Sigmoid colon (tissue), 7 donors: ENCODE data around the gene DES. TPM values are rescaled to one million over a fixed set of nuclear protein-coding genes. Genes with fewer than 3 reads are reported as not detected.

Experiments
- DNase-seq: peaks from one replicate; pipeline ENCODE4 v3.0.0-alpha.2; 2019
- H3K27ac ChIP-seq, 4 donors: fragments of 200-600 bp; sonication (generic); one replicate each; pipeline ENCODE4 v1.5.1; 2016 to 2019; ENCODE audit warnings: mild to moderate bottlenecking in 1 of 4
- H3K27me3 ChIP-seq, 3 donors: fragments of 200-600 bp; sonication (generic); one replicate each; pipeline ENCODE4 v1.5.1; 2019; ENCODE audit warnings: mild to moderate bottlenecking in 1 of 3
- H3K36me3 ChIP-seq, 4 donors: fragments of 200-600 bp; sonication (generic); one replicate each; pipeline ENCODE4 v1.5.1; 2016 to 2019
- H3K4me1 ChIP-seq, 4 donors: fragments of 200-600 bp; sonication (generic); one replicate each; pipeline ENCODE4 v1.5.1; 2017 to 2019
- H3K4me3 ChIP-seq, 4 donors: fragments of 200-600 bp; sonication (generic); one replicate each; pipeline ENCODE4 v1.5.1; 2017 to 2019; ENCODE audit warnings: mild to moderate bottlenecking in 2 of 4, moderate library complexity in 1 of 4
- H3K9me3 ChIP-seq, 4 donors: fragments of 200-600 bp in 3 of 4; sonication (generic) in 3 of 4; one replicate each; pipeline versions ENCODE4 v1.5.1 to v1.6.1; 2013 to 2019
- EP300 ChIP-seq, 4 donors: sonication (generic); formaldehyde crosslinking; IDR thresholded peaks; one replicate each; pipeline ENCODE4 v1.6.1; 2017; ENCODE audit warnings: antibody characterized with exemption in 4 of 4
- POLR2A ChIP-seq, 2 donors: fragments of 450-650 bp; IDR thresholded peaks; one replicate each; pipeline ENCODE4 v1.6.1; 2016; ENCODE audit warnings: antibody characterized with exemption in 2 of 2, mild to moderate bottlenecking in 2 of 2, moderate library complexity in 2 of 2
- POLR2AphosphoS5 ChIP-seq, 4 donors: sonication (generic); formaldehyde crosslinking; IDR thresholded peaks; one replicate each; pipeline ENCODE4 v1.6.1; 2017; ENCODE audit warnings: antibody characterized with exemption in 4 of 4
- WGBS, 2 donors: extraction: QIAGEN DNeasy Blood & Tissue Kit; methylation state at CpG; one replicate each; pipeline ENCODE4 v1.1.7; 2013; 5-methylcytosine and 5-hydroxymethylcytosine counted together
- intact Hi-C: fragments of 100-400 bp; cut with DNase I; formaldehyde crosslinking; loops from one replicate; pipeline ENCODE4 v1.15.1; 2023
- polyA plus RNA-seq, 3 donors: library from polyadenylated mRNA; stranded (reverse); fragments of 200-250 nt; gene quantifications; one replicate each; pipeline ENCODE4 v1.2.3, GENCODE V29; 2013
- total RNA-seq, 4 donors: library from RNA; depleted of rRNA; stranded (reverse); fragments of >200 nt; gene quantifications; one replicate each; pipeline ENCODE4 v1.1.0, GENCODE V29; 2016
- TF ChIP-seq, protein P1 (sequence below), 4 experiments: fragments of 450-650 bp in 3 of 4; fragments of 200-600 bp in 1 of 4; IDR thresholded peaks; one replicate each; pipeline ENCODE4 v1.5.1; 2016 to 2019; ENCODE audit warnings: antibody characterized with exemption in 4 of 4, mild to moderate bottlenecking in 3 of 4, moderate library complexity in 2 of 4
- donor health status: healthy with polysubstance abuse.
- donor health status: Bipolar disorder and iron deficiency.
- donor health status: healthy.

DES gene
- total and polyA plus RNA-seq, 7 donors, result 35.1 to 30,562 (median 7,366) TPM

DNA sequence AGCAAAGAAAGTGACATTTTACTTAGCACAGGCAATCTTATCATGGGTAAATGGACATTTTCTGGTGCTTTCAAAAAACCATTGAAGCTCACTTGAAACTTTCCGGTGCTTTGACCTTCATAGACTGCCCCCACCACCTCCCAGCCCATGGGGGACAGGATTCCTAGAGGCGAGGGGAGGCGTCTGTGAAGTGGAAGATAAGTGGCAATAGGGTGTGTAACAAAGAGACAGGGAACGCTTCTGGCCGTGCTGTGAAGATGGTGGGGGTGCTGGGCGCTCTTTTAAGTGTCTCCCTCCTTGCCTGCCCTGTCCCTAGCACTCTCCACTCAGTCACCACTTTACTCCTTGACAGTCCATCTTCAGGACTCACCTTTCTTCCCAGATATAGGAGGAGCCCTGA, 57.1 kb downstream of the DES start:
- Histone ChIP-seq H3K27me3 (no peaks in the 10 kb centered on the region), H3K27ac (peak overlapping the region; percentile 58 to 99 (median 99)), H3K4me3 (no peak overlapping the region), H3K36me3 (peaks cover 24 to 85% (median 42%) of the 10 kb centered on the region in 4 donors), H3K9me3 (no peaks in the 10 kb centered on the region), H3K4me1 (peaks cover 0 to 36% (median 24%) of the 10 kb centered on the region in 4 donors)
- intact Hi-C loops, result no loop called here
- 44 to 77% methylated on average over 6 of the region's 6 CpGs for WGBS, 2 donors
- TF ChIP-seq POLR2AphosphoS5 (IDR thresholded peaks at IDR 0.05) (no peak), EP300 (IDR thresholded peaks at IDR 0.05) (no peak), POLR2A (IDR thresholded peaks at IDR 0.05) (no peak)
- TF ChIP-seq, protein P1, sequence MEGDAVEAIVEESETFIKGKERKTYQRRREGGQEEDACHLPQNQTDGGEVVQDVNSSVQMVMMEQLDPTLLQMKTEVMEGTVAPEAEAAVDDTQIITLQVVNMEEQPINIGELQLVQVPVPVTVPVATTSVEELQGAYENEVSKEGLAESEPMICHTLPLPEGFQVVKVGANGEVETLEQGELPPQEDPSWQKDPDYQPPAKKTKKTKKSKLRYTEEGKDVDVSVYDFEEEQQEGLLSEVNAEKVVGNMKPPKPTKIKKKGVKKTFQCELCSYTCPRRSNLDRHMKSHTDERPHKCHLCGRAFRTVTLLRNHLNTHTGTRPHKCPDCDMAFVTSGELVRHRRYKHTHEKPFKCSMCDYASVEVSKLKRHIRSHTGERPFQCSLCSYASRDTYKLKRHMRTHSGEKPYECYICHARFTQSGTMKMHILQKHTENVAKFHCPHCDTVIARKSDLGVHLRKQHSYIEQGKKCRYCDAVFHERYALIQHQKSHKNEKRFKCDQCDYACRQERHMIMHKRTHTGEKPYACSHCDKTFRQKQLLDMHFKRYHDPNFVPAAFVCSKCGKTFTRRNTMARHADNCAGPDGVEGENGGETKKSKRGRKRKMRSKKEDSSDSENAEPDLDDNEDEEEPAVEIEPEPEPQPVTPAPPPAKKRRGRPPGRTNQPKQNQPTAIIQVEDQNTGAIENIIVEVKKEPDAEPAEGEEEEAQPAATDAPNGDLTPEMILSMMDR (IDR thresholded peaks at IDR 0.05), result no peak
- DNase-seq, result no peak

DNA sequence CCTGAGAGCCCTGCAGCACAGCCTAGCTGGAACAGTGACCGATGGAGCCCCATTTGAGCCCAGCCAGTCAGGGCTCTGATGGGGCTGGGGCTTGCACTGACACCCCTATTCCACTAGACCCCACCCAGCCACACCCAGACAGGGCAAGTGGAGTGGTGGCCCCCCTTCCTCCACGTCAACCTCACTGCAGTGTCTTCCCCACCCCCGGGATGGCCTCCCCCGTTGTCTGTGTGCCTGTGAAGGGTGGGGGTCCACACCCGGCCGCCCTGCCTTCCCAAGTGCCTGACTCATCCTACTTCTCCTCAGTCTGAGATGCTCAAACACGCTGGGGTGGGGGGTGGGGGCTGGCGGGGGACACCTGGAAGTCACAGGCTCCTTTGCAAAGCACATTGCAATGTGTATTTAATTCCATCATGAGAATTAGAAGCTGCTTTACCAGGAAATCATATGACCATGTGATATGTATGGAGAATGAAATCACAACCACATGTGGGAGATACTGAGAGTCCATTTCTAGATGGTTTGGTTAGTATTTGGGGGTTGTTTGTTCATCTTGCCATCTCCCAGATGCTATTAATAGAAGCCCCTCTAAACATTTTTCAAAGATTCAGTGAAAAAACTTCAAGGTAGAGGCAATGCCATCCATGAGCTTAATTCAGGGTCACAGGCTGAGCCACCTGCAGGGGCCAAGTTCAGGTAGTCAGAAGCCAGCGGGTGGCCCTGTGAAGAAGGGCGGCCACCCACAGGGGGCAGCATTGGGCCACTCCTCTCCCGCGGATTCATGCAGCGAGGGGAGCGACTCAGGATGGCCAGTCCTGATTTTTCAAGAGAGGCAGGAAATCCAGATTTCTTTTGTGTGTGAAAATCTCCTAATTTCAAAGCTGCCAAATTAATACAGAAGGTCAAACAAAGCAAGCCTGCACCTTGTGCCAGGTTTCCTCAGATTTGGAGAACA, 57.8 kb downstream of the DES start:
- Histone ChIP-seq H3K27ac (peak overlapping the region; percentile 58 to 99 (median 99)), H3K4me1 (peaks cover 0 to 34% (median 24%) of the 10 kb centered on the region in 4 donors), H3K27me3 (no peaks in the 10 kb centered on the region), H3K4me3 (peak overlapping the region in 1 of 4 donors; percentile 6), H3K9me3 (no peaks in the 10 kb centered on the region), H3K36me3 (peaks cover 31 to 90% (median 44%) of the 10 kb centered on the region in 4 donors)
- 26 to 41% methylated on average over 14 of the region's 14 CpGs for WGBS, 2 donors
- intact Hi-C loops, result loop anchor here (1.0 kb wide), 1 partner anchor 54 kb away; no protein-coding TSS in a partner anchor
- no peak for TF ChIP-seq EP300 (IDR thresholded peaks at IDR 0.05)
- TF ChIP-seq, protein P1 (IDR thresholded peaks at IDR 0.05), result peak; percentile 85 to 89 (median 86)
- TF ChIP-seq POLR2AphosphoS5 (IDR thresholded peaks at IDR 0.05), result peak in 2 of 4 donors; percentile 36 to 38
- no peak for TF ChIP-seq POLR2A (IDR thresholded peaks at IDR 0.05)
- peak; percentile 90 for DNase-seq

Other genes with a start within 250 kb of the DES start
- gene SLC23A3, start 248.3 kb upstream of the DES start, total RNA-seq, result 1 to 10 TPM in 1 of 4 donors, under 1 TPM in 3; 0.14 to 3.9 (median 0.67) TPM
- gene SLC23A3, start 248.3 kb upstream of the DES start, polyA plus RNA-seq, result 1 to 10 TPM in 2 of 3 donors, under 1 TPM in 1; 0.60 to 6.5 (median 1.6) TPM
- 10 to 100 TPM; 24.1 to 38.5 (median 34.1) TPM for gene CNPPD1, start 241.5 kb upstream of the DES start, total RNA-seq
- gene CNPPD1, start 241.5 kb upstream of the DES start, polyA plus RNA-seq, result 10 to 100 TPM; 53.5 to 79.5 (median 59.4) TPM
- 10 to 100 TPM; 37.3 to 48.2 (median 43.2) TPM for gene RETREG2, start 240.1 kb upstream of the DES start, total RNA-seq
- gene RETREG2, start 240.1 kb upstream of the DES start, polyA plus RNA-seq, result 10 to 100 TPM; 36.6 to 81.3 (median 43.5) TPM
- gene ZFAND2B, start 211.6 kb upstream of the DES start, total RNA-seq, result 10 to 100 TPM; 26.9 to 55.8 (median 45.6) TPM
- gene ZFAND2B, start 211.6 kb upstream of the DES start, polyA plus RNA-seq, result 100 to 1,000 TPM in 1 of 3 donors, 10 to 100 TPM in 2; 52.4 to 103 (median 95.5) TPM
- gene ABCB6, start 199.4 kb upstream of the DES start, total RNA-seq, result 10 to 100 TPM; 11.8 to 23.0 (median 16.1) TPM
- gene ABCB6, start 199.4 kb upstream of the DES start, polyA plus RNA-seq, result 10 to 100 TPM in 1 of 3 donors, 1 to 10 TPM in 1, not detected in 1; 4.8 to 39.3 TPM
- 10 to 100 TPM; 28.8 to 32.0 (median 29.8) TPM for gene ATG9A, start 188.7 kb upstream of the DES start, total RNA-seq
- 10 to 100 TPM in 2 of 3 donors, 1 to 10 TPM in 1; 7.6 to 40.6 (median 10.2) TPM for gene ATG9A, start 188.7 kb upstream of the DES start, polyA plus RNA-seq
- 10 to 100 TPM; 28.1 to 52.6 (median 41.1) TPM for gene ANKZF1, start 188.6 kb upstream of the DES start, total RNA-seq
- gene ANKZF1, start 188.6 kb upstream of the DES start, polyA plus RNA-seq, result 10 to 100 TPM in 1 of 3 donors, 1 to 10 TPM in 2; 9.0 to 36.9 (median 9.7) TPM
- 10 to 100 TPM in 1 of 4 donors, 1 to 10 TPM in 3; 6.9 to 26.0 (median 8.2) TPM for gene GLB1L, start 172.9 kb upstream of the DES start, total RNA-seq
- 1 to 10 TPM; 2.1 to 4.3 (median 3.6) TPM for gene GLB1L, start 172.9 kb upstream of the DES start, polyA plus RNA-seq
- gene STK16, start 172.9 kb upstream of the DES start, total RNA-seq, result 10 to 100 TPM; 12.2 to 19.9 (median 18.2) TPM
- 10 to 100 TPM; 45.3 to 61.7 (median 57.1) TPM for gene STK16, start 172.9 kb upstream of the DES start, polyA plus RNA-seq
- not detected for gene TUBA4B, start 165.1 kb upstream of the DES start, total RNA-seq
- gene TUBA4B, start 165.1 kb upstream of the DES start, polyA plus RNA-seq, result not detected
- gene TUBA4A, start 164.5 kb upstream of the DES start, total RNA-seq, result 100 to 1,000 TPM in 1 of 4 donors, 10 to 100 TPM in 3; 47.1 to 109 (median 55.0) TPM
- gene TUBA4A, start 164.5 kb upstream of the DES start, polyA plus RNA-seq, result 10 to 100 TPM; 74.4 to 95.4 (median 76.9) TPM
- 10 to 100 TPM; 27.4 to 42.1 (median 40.0) TPM for gene DNAJB2, start 139.0 kb upstream of the DES start, total RNA-seq
- 10 to 100 TPM; 56.4 to 73.9 (median 67.3) TPM for gene DNAJB2, start 139.0 kb upstream of the DES start, polyA plus RNA-seq
- gene PTPRN, start 109.0 kb upstream of the DES start, total RNA-seq, result 1 to 10 TPM; 1.2 to 8.8 (median 7.9) TPM
- 1 to 10 TPM in 1 of 3 donors, not detected in 2; 3.6 TPM for gene PTPRN, start 109.0 kb upstream of the DES start, polyA plus RNA-seq
- gene RESP18, start 85.6 kb upstream of the DES start, total RNA-seq, result not detected
- gene RESP18, start 85.6 kb upstream of the DES start, polyA plus RNA-seq, result not detected
- gene DNPEP, start 30.5 kb upstream of the DES start, total RNA-seq, result 10 to 100 TPM; 43.2 to 62.8 (median 53.1) TPM
- 100 to 1,000 TPM; 108 to 137 (median 132) TPM for gene DNPEP, start 30.5 kb upstream of the DES start, polyA plus RNA-seq
- gene SPEG, start 16.5 kb downstream of the DES start, total RNA-seq, result 100 to 1,000 TPM; 123 to 321 (median 194) TPM
- gene SPEG, start 16.5 kb downstream of the DES start, polyA plus RNA-seq, result 10 to 100 TPM in 2 of 3 donors, 1 to 10 TPM in 1; 6.0 to 25.4 (median 13.4) TPM
- 10 to 100 TPM; 13.9 to 24.7 (median 21.3) TPM for gene GMPPA, start 80.5 kb downstream of the DES start, total RNA-seq
- 10 to 100 TPM; 42.6 to 52.8 (median 44.2) TPM for gene GMPPA, start 80.5 kb downstream of the DES start, polyA plus RNA-seq
- gene ASIC4, start 96.1 kb downstream of the DES start, total RNA-seq, result under 1 TPM in 1 of 4 donors, not detected in 3; under 0.01 TPM
- under 1 TPM in 1 of 3 donors, not detected in 2; 0.07 TPM for gene ASIC4, start 96.1 kb downstream of the DES start, polyA plus RNA-seq
- gene CHPF, start 125.4 kb downstream of the DES start, total RNA-seq, result 10 to 100 TPM; 12.5 to 39.1 (median 23.5) TPM
- gene CHPF, start 125.4 kb downstream of the DES start, polyA plus RNA-seq, result 10 to 100 TPM in 1 of 3 donors, 1 to 10 TPM in 2; 5.5 to 37.3 (median 6.6) TPM
- gene TMEM198, start 125.7 kb downstream of the DES start, total RNA-seq, result 1 to 10 TPM in 3 of 4 donors, under 1 TPM in 1; 0.71 to 3.0 (median 1.6) TPM
- gene TMEM198, start 125.7 kb downstream of the DES start, polyA plus RNA-seq, result 1 to 10 TPM in 2 of 3 donors, not detected in 1; 1.2 to 3.9 TPM
- gene OBSL1, start 153.2 kb downstream of the DES start, total RNA-seq, result 10 to 100 TPM; 34.6 to 83.6 (median 53.3) TPM
- 10 to 100 TPM in 1 of 3 donors, 1 to 10 TPM in 2; 2.8 to 15.6 (median 7.8) TPM for gene OBSL1, start 153.2 kb downstream of the DES start, polyA plus RNA-seq
- under 1 TPM in 2 of 4 donors, not detected in 2; 0.33 to 0.36 TPM for gene INHA, start 153.9 kb downstream of the DES start, total RNA-seq
- under 1 TPM in 2 of 3 donors, not detected in 1; 0.31 to 0.46 TPM for gene INHA, start 153.9 kb downstream of the DES start, polyA plus RNA-seq
- 10 to 100 TPM in 2 of 4 donors, 1 to 10 TPM in 2; 8.4 to 13.0 (median 10.1) TPM for gene STK11IP, start 179.5 kb downstream of the DES start, total RNA-seq
- gene STK11IP, start 179.5 kb downstream of the DES start, polyA plus RNA-seq, result 10 to 100 TPM in 2 of 3 donors, 1 to 10 TPM in 1; 6.9 to 36.7 (median 10.8) TPM
- gene SLC4A3, start 209.3 kb downstream of the DES start, total RNA-seq, result 1 to 10 TPM in 3 of 4 donors, under 1 TPM in 1; 0.99 to 5.0 (median 1.1) TPM
- gene SLC4A3, start 209.3 kb downstream of the DES start, polyA plus RNA-seq, result 1 to 10 TPM in 1 of 3 donors, under 1 TPM in 2; under 0.01 to 1.0 (median 0.46) TPM